Sigmoid colon (tissue), 4 donors: ENCODE measurements around the gene TMEM45B.

ENCODE experiments used
- EP300 ChIP-seq, 4 donors: sonication (generic); formaldehyde crosslinking; IDR thresholded peaks; one replicate each; pipeline ENCODE4 v1.6.1; 2017; ENCODE audit warnings: antibody characterized with exemption in 4 of 4
- POLR2A ChIP-seq, 2 donors: fragments of 450-650 bp; IDR thresholded peaks; one replicate each; pipeline ENCODE4 v1.6.1; 2016; ENCODE audit warnings: antibody characterized with exemption in 2 of 2, mild to moderate bottlenecking in 2 of 2, moderate library complexity in 2 of 2
- TF ChIP-seq, protein P1 (sequence below), 4 experiments: fragments of 450-650 bp in 3 of 4; fragments of 200-600 bp in 1 of 4; IDR thresholded peaks; one replicate each; pipeline ENCODE4 v1.5.1; 2016 to 2019; ENCODE audit warnings: antibody characterized with exemption in 4 of 4, mild to moderate bottlenecking in 3 of 4, moderate library complexity in 2 of 4

DNA sequence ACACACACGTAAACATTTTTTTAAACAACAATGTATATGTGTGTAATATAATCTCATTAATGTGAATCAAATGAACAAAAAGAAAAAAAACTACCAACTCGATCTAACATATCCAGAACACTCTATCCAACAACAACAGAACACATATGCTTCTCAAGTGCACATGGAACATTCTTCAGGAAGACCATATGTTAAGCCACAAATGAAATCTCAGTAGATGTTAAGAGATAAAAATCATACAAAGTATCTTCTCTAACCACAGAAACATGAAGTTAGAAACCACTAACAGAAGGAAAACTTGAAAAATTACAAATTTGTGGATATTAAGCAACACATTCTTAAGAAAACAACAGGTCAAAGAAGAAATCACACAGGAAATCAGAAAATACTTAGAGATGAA lies 25.5 kb upstream of the TMEM45B start:
- TF ChIP-seq, protein P1, sequence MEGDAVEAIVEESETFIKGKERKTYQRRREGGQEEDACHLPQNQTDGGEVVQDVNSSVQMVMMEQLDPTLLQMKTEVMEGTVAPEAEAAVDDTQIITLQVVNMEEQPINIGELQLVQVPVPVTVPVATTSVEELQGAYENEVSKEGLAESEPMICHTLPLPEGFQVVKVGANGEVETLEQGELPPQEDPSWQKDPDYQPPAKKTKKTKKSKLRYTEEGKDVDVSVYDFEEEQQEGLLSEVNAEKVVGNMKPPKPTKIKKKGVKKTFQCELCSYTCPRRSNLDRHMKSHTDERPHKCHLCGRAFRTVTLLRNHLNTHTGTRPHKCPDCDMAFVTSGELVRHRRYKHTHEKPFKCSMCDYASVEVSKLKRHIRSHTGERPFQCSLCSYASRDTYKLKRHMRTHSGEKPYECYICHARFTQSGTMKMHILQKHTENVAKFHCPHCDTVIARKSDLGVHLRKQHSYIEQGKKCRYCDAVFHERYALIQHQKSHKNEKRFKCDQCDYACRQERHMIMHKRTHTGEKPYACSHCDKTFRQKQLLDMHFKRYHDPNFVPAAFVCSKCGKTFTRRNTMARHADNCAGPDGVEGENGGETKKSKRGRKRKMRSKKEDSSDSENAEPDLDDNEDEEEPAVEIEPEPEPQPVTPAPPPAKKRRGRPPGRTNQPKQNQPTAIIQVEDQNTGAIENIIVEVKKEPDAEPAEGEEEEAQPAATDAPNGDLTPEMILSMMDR (IDR thresholded peaks at IDR 0.05): no peak
- TF ChIP-seq POLR2A (IDR thresholded peaks at IDR 0.05) (no peak), EP300 (IDR thresholded peaks at IDR 0.05) (no peak)
